ENCODE results near the gene PABPC1L.

Gene PABPC1L

DNA sequence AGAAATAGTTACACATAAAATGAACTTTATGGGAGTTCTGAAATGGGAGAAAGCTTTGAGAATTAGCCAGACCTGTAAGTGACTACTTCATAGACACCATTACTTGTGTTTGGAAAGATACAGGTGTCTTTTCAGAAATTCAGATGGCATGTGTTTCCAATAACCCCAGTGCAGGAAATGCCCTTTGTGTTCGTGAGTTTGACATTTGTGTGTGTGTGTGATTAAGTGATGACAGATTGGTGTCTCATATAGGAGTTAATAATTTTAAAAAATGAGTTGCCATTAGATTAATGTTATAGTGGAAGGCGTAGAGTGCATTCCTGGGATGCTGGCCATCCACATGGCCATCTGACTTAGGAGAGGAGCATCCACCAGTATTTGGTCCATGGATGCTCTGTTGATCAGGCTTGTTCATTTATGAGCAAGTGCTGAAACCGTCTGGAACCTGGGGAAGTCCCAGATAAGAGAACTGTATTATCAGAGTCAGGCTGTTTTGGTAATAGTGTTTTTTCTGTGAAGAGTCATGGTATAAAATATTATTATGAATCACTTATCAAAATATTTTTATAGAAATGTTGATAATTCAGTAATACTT lies 59.5 kb downstream of the PABPC1L start:
- peak; percentile 31 for DNase-seq

DNA sequence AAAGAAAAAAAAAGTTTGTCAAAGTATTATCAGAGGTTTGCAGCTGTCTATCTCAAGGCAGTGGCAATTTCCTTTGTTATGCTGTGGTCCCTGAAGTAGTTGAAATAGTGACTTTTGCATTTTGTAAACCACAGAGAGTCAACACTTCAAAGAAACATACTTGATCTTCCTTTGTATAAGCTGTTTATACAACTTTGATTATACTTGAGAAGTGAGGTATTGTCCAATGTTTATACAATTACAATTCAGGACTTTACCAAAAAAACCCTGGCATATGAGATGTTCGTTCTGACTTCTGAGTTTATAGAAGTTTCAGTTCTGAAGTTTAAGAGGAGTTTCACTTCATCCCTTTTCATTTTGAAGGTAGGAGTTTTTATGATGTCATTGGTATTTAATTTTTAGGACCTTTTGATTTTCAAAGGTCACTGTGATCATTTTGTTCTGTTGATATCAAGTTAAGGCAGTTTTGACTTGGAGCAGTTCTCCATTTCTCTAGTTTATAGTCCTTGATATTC lies 60.4 kb downstream of the PABPC1L start:
- DNase-seq = peak; percentile 79

DNA sequence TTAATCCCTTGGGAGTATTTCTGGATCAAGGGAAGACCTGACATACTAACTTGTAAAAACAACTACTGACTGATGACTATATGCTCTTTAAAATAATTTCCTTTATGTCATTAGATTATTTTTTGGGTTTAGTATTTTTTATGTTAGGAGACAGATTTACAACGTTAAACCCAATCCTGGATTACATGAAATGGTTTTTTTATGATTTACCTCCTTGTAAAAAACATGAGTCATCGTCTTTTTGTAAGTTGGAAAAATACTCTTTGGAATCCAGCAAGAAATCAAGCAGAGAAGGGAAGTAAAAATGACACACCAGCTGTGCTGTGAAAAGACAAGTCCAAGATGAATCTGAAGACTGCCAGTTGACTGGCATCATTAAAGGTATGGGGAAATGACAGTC lies 63.2 kb downstream of the PABPC1L start:
- no peak for DNase-seq

DNA sequence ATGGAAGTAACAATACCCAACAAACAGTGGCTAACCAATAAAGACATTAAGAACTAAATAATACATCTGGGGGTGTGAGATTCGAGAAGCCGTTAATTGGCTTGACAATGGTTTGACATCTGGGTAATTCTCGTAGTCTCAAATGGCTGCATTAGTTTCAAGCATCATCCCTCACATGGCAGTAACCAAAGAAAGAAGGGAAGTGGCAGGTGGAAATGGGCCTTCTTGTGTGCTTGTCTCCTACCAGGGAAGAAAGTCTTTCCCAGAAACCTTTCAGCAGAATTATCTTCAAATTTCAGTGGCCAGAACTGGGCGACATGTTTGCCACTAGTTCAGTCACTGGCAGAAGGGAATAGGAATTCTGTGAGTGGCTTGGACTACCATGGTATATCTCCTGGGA lies 66.8 kb downstream of the PABPC1L start:
- DNase-seq = no peak

DNA sequence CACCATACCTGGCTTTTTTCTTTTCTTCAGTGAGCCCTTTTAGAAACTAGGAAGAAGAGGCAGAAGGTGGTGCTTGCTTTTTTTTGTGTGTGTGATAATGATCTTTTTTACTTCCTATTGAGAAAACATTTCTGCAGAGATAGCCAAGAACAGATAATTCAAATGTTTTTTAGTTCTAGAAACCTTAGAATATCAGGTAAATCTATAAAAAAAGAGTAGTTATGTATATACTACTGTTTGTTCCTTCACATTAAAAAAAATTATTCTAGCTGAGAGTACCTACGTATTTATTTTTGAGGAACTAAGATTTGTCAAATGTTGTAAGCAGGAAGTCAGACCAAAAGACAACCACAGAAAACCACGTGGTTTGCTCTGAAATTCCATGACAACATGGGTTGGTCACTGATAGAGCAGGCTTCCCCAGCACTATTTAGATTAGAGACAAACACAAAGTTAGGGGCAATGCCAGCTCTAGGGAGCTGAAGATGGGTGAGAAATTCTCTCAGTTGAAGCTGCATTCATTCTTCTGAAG lies 69.3 kb downstream of the PABPC1L start:
- peak; percentile 95 for DNase-seq

DNA sequence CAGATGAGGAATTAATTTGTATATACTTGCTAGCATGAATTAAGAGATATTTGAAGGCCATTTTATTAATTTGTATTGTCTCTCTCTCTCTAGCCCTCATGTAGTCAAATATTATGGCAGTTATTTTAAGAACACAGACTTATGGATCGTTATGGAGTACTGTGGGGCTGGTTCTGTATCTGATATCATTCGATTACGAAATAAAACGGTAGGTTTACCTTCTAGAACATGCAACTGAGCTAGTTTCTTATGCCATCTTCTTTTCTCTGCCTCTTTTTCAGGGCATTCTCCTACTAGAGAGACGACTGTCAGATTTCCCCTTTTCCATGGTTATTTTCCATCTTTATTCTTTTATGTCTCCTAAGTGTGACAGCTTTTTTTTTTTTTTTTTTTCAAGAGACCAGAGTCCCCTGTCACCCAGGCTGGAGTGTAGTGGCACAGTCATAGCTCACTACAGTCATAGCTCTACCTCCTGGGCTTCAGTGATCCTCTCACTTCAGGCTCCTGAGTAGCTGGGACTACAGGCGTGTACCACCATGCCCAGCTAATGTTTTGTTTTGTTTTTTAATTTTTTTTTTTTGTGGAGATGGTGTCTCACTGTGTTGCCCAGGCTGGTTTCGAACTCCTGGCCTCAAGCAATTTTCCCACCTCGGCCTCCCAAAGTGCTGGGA lies 72.0 kb downstream of the PABPC1L start:
- DNase-seq = no peak

DNA sequence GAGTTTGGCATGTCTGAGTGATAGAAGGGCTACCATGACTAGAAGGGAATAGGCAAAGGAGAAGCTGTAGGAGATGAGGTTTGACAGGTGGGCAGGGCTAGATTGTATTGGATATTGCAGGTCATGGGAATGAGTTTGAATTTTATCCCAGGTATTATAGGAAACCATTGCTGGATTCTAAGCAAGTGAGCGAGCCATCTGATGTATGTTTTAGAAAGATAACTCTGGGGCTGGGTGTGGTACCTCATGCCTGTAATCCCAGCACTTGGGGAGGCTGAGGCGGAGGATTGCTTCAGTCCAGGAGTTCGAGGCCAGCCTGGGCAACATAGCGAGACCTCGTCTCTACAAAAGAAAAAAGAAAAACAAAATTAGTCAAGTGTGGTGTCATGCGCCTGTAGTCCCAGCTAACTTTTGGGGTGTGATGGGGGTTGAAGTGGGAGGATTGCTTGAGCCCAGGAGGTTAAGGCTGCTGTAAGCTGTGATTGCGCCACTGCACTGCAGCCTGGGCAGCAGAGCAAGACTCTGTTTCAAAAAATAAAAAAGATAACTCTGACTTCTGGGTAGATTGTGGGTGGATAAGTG lies 73.3 kb downstream of the PABPC1L start:
- DNase-seq = no peak

DNA sequence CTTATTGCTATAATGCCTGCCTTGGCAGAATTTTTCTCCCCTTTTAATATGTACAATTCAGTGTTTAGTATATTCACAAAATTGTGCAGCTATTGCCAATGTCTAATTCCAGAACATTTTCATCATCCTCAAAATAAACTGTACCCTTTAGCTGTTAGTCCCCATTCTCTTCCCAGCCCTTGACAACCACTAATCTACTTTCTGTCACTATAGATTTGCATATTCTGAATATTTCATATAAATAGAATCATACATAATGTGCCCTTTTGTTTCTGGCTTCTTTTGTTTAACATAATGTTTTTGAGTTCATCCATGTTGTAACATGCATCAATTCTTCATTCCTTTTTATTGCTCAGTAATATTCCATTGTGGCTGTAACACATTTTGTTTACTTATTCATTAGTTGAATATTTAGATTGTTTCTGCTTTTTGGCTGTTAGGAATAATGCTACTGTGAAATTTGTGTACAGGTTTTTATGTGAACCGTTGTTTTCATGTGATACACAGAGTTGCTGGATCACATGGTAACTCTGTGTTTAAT lies 78.8 kb downstream of the PABPC1L start:
- DNase-seq = no peak
